Stimulated activated CD4-positive, alpha-beta T cell treated with anti-CD3 and anti-CD28 coated beads, Interleukin-4, amount 100 ng/mL, for 4 hours (primary cell): ENCODE results near the gene EML2.
"Not testable (repeated sequence)": the region's sequence is repeated elsewhere in the genome, so short reads cannot be mapped to it uniquely, and the experiment has no call there.

ENCODE experiments used
- DNase-seq, 2 experiments: peaks; one replicate each; pipeline ENCODE4 v3.0.0-alpha.2; 2020

EML2 gene

DNA sequence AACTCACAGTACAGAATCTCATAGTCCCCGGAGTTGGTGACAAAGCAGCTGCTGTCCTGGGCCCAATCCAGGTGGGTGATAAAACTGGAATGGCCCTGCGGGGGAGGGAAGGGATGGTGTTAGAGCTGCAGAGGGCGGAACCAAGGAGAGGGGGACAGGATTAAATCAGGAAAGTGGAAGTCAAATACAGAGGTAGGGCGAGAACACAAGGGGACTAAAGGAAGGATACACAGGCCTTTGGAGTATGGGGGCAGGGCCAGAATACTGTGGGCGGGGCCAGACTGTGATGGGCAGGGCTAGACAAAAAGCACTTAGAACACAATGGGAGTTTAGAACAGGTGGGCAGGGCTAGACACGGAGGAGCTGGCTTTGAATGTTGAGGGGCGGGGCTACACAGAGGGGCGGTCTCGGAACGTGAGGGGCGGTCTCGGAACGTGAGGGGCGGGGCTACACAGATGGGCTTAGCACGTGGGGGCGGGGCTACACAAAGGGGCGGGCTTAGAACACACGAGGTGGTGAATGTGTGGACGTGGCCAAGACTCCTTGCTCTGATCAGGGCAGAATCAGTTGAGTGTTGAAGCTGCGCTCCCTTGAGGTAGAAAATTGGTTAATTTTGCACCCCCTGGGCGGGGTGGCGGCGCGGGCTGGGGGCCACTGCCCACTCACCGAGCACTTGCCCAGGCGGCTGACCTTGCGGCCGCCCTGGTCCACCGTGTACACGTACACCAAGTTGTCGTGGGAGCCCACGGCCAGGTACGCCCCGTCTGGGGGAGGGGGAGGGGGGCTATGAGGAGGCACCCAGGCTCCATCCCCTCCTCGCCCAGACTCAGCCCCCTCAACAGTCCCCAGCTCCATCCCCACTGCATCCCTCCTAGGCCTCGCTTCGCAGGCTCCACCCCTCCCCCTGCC, 23.1 kb downstream of the EML2 start:
- peak; percentile 58 to 69 for DNase-seq

DNA sequence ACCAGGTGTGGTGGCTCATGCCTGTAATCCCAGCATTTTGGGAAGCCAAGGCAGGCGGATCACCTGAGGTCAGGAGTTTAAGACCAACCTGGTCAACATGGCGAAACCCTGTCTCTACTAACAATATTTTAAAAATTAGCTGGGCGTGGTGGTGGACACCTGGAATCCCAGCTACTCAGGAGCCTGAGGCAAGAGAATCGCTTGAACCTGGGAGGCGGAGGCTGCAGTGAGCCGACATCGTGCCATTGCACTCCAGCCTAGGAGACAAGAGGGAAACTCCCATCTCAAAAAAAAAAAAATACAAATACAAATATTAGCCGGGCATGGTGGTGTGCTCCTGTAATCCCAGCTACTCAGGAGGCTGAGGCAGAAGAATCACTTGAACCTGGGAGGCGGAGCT, 24.1 kb downstream of the EML2 start:
- DNase-seq, result not testable (repeated sequence)

- DNase-seq, result peak; percentile 19 to 25
Measured at GRCh38 chr19:45613926-45614725, 25.1 kb downstream of the EML2 start.

DNA sequence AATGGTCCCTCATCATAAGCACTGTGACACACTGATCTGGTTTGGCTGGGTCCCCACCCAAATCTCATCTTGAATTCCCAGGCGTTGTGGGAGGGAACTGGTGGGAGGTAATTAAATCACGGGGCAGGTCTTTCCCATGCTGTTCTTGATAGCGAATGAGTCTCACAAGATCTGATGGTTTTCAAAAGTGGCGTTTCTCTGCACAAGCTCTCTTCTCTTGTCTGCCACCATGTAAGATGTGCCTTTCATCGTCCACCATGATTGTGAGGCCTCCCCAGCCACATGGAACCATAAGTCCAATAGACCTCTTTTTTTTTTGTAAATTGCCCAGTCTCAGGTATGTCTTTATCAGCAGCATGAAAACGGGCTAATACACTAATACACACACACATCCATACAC, 30.2 kb downstream of the EML2 start:
- no peak for DNase-seq

DNA sequence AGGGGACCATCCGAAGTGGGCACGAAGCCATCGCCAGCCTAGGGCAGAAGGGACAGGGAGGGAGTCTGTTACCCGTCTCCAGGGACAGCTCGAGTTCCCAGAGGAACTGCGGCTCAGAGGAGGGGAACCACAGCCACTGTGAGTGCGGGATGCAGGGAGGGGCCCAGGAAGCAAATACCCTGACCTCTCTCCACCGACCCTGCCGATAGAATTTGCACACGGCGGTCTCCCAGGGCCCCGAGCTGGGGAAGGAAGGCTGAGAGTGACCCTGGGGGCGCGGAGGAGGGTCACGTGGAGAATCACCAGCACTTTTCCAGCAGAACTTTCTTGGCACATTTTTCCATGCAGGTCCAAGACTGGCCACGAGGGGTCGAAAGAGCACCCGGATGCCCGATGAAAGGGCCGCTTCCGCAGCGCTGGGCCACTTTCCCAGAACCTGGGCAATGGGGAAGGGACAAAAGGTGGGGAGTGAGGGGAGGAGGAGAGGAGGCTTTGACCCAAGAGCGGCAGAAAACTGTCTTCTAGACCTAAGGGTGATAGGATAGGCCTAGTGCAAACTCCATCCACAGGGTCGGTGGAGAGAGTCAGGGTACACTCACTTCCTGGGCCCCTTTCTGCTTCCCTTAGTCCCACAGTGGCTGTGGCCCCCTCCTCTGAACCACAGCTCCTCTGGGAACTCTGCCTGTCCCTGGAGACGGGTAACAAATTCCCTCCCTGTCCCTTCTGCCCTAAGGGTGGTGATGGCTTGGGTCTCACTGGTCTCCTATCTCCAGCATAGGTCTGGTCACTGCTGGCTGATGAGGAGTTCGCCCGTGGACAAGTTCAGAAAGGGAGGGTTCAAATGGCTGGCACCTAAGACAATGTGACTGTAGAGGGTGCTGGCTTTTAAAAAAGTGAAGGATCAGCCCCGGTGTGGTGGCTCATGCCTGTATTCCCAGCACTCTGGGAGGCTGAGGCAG, 31.8 kb downstream of the EML2 start:
- DNase-seq, result peak; percentile 14 to 42

DNA sequence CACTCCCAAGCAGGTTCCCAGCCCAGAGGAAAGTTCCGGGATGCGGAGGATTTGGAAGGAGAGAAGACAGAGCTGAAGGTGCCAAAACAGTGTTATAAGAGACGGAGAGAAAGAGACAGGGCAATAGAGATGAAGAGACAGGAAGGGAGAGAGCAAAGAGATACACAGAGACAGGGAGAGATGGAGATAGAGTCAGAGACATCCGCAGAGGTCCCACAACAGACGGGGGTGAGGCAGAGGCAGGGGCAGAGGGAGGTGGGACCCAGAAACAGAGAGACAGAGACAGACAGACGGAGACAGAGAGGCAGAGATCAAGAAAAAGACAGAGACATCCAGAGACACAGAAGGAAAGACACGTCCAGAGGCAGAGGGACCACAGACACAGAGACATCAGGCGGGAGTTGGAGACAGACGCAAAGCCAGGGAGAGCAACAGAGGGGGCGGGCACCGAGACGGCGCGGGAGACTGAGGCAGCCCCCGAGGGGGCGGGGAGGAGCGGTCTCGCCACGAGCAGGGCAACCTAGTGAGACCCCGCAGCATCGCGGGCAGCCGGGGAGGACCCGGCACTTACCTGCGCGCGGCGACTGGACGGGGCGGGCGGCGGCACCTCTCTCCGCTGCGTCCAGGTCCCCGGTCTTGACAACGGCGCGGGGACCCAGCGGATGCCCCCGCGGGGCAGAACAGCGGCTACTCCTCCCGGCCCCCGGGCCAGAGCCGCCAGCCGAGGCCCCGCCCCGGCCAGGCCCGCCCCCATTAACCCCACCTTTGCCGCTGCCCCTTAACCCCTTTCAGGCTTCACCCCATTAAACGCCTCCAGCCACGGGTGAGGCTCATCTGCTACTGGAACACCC, 37.4 kb downstream of the EML2 start, which contains the start of gene GPR4:
Gene GPR4 (minus strand): TSS at position 689 of the 851 bp plus-strand sequence. CDS start 10,346 bp downstream, outside the sequence.
- no peak for DNase-seq

- DNase-seq, result no peak
Measured at GRCh38 chr19:45601115-45601514, 38.1 kb downstream of the EML2 start.

- DNase-seq, result no peak
Measured at GRCh38 chr19:45600340-45600885, 38.8 kb downstream of the EML2 start.

DNA sequence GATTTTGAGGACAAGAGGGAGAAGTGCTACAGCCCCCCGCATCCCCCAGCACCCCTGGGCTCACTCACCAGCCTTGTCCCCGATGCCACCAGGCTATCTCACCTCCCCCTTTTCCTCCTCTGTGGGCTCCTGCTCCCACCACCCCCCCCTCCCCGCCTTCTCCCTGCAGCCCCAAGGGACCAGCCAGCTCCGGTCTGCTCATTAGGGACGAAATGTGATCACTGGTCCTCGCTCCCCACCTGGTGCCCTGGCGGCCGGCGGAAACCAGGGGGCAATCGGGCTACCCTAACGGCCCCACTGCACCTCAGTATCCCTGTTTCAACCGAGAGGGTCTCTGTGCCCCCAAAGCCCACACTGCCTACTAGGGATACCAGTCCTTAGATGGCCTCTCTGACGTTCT, 39.9 kb downstream of the EML2 start:
- DNase-seq, result no peak

DNA sequence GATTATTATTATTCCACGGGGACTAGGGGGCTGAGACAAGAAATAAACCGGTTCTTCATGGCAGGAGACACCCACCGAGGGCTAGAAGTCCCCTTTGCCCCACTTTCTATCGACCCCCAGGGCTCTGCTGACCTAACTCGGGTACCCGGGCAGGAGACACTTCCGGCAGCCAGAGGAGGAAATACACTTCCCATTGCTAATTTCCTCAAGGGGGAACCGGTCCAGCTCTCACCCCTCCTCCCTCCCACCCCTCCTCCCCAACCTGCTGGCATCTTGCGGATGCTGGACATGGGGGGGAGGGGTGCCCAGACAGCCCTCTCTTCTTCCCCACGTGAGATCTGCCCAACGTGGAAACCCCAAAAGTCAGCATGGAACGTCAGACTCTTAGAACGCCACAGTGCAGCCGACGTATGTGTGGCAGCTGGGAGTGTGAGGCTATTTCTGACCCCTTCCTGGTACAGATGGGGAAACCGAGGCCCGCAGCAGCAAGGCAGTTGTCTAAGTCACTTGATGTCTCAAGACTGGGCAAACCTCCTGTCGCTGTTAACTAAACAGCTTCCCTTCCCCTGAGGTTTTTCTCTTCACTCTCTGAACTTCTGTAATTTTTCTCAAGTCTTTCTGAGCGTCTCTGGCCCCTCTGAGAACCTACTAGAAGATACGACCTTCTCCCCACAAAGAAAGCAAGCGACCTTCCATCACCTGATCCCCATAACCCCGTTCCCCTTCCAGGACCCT, 40.8 kb downstream of the EML2 start:
- peak in 1 of 2 experiments; percentile 4 for DNase-seq

DNA sequence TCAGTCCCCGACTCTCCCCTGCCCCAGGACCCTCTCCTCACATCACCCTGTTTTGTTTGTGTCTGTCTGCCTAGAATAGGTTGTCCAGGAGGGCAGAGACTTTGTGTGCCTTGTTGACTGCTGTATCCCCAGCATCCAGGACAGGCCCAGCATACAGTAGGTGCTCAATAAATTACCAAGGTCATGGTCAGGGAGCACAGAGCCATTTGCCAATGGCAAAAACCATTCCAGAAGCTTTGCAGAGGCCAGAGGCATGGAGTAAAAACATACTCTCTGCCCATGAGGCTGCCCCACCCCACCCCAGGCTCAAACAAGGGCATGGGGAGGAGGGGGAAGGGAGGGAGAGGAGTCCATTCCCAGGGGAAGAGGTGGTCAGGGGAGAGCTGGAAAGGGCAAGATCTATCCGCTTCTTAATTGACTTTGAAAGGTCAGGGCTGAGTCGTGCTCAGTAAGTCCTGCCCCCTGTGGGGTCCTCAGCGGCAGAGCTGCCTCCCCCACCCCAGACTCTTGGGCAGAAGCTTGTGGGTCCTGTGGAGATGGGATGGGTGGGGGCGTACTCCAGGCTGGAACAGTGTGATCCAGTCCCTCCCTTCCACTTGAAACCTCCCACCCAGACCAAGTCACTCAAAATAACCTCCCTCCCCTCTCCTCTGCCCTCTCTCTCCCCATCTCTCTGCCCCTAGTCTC, 41.6 kb downstream of the EML2 start:
- no peak for DNase-seq

GRCh38 chr19:45595814-45596213, 43.4 kb downstream of the EML2 start:
- DNase-seq, result no peak

DNA sequence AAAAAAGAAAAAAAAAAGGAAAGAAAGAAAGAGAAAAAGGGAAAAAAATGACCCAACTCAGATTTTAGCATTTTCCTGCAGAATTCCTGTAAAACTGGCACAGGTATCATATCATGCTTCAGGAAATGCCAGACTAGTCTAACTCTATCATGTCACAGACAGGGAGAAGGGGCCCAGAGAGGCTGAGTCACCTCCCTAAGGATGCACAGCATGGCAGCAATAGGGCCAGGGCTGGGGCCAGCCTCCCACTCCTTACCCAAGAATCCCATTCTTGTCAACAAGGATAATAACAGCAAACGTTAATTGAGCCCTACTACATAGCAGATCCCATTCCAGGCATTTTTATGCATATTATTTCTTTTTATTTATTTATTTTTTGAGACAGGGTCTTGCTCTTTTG, 45.7 kb downstream of the EML2 start:
- no peak for DNase-seq

- DNase-seq, result no peak
Measured at GRCh38 chr19:45592366-45592765, 46.8 kb downstream of the EML2 start.

GRCh38 chr19:45591638-45592005, 47.6 kb downstream of the EML2 start:
- no peak for DNase-seq

DNA sequence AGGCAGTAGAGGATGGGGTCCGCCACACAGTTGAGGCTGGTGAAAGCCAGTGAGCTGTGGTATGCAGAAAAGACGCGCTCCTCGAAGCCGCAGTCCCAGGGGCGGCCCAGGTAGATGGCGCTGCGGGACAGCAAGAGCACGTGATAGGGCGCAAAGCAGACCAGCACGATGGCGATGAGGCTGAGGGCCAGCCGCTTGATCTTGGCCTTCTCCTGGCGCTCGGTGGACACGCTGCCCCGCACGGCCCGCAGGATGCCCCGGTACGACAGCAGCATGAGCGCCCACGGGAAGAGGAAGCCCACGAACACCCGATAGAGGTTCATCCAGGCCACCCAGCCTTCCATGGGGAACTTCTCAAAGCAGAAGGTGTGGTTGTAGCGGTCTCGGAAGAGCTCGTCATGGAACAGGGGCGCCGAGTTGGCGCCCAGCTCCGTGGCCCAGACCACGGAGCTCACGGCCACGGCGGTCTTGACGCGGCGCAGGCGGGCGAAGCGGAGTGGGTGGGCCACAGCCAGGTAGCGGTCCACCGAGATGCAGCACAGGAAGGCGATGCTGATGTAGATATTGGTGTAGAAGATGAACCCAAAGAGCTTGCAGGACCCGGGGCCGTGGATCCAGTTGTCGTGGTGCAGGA, 48.1 kb downstream of the EML2 start:
- peak; percentile 17 to 46 for DNase-seq

GRCh38 chr19:45590300-45591003, 48.7 kb downstream of the EML2 start:
- no peak for DNase-seq

- DNase-seq, result no peak
Measured at GRCh38 chr19:45589768-45590167, 49.4 kb downstream of the EML2 start.

DNA sequence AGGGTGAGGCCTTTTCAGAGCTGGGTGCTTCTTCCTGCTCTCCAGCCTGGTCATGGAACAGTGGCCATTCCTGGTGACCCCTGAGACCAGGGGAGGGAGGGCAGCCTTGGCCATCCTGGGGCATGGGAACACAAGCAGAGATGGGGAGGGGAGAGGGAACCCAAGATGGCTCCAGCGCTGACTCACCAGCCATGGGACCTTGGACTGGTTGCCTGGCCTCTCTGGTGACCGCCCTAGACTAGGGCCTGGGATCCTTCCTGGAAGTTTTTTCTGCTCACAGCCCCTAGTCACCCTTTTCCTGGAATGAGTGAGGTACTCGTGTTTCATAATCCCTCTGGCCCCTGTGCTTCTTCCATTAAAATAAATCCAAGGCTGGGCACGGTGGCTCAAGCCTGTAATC, 51.3 kb downstream of the EML2 start:
- DNase-seq, result no peak
